Spleen (tissue), 7 donors: ENCODE results near the gene TSPAN14.

Experiments
- POLR2A ChIP-seq, 3 donors: fragments of 450-650 bp; IDR thresholded peaks; one replicate each; pipeline ENCODE4 v1.5.1; 2017; ENCODE audit warnings: antibody characterized with exemption in 3 of 3, mild to moderate bottlenecking in 1 of 3
- TF ChIP-seq, protein P1 (sequence below), 11 experiments: fragments of 200-600 bp in 7 of 11; fragments of 450-650 bp in 4 of 11; sonication (generic) in 4 of 11; IDR thresholded peaks in 8 of 11; conservative IDR thresholded peaks in 3 of 11; 1 replicate in 7 of 11; 2 replicates in 4 of 11; pipeline versions ENCODE4 v1.4.0 to v1.8.0; 2016 to 2021; ENCODE audit warnings: antibody characterized with exemption in 11 of 11, inconsistent platforms in 4 of 11, mild to moderate bottlenecking in 1 of 11
- donor health status: DM: no; HTN: no; CAD: no; lungs with moderate emphysema.
- donor health status: DM: no; HTN: no; CAD: no.
- donor health status: DM: no; HTN: no; CAD: no.

- no peak for TF ChIP-seq POLR2A (IDR thresholded peaks at IDR 0.05)
- TF ChIP-seq, protein P1, sequence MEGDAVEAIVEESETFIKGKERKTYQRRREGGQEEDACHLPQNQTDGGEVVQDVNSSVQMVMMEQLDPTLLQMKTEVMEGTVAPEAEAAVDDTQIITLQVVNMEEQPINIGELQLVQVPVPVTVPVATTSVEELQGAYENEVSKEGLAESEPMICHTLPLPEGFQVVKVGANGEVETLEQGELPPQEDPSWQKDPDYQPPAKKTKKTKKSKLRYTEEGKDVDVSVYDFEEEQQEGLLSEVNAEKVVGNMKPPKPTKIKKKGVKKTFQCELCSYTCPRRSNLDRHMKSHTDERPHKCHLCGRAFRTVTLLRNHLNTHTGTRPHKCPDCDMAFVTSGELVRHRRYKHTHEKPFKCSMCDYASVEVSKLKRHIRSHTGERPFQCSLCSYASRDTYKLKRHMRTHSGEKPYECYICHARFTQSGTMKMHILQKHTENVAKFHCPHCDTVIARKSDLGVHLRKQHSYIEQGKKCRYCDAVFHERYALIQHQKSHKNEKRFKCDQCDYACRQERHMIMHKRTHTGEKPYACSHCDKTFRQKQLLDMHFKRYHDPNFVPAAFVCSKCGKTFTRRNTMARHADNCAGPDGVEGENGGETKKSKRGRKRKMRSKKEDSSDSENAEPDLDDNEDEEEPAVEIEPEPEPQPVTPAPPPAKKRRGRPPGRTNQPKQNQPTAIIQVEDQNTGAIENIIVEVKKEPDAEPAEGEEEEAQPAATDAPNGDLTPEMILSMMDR (IDR thresholded peaks at IDR 0.05 in 8 of 11, conservative IDR thresholded peaks at IDR 0.05 in 3 of 11) = no peak
Measured at GRCh38 chr10:80473692-80474596, 19.8 kb downstream of the TSPAN14 start.
